K562 (cell line): ENCODE data around the gene RAE1. TPM values are rescaled to one million over a fixed set of nuclear protein-coding genes. Genes with fewer than 3 reads are reported as not detected.

Experiments
- ATAC-seq: fragments of 200-7000 bp; cut with Tn5 transposase; 3 replicates; pipeline ENCODE4 v1.9.1; 2020; ENCODE audit warnings: moderate library complexity
- BruUV-seq: library from RNA; stranded (reverse); fragments of 400-500 nt; replicated peaks from 2 replicates; lab custom pipeline; 2021; lab: Mats Ljungman, UMichigan
- CTCF ChIA-PET: fragments of 300-600 bp; formaldehyde crosslinking; extraction: SDS; loops from one replicate; lab custom pipeline; 2021; ENCODE audit warnings: low intra/inter-chr PET ratio; lab: Yijun Ruan, JAX
- POLR2A ChIA-PET: fragments of 300-600, 350-650 bp; sonication (Branson Sonifier 250); formaldehyde crosslinking; extraction: SDS; loops from one replicate; lab custom pipeline; 2021; ENCODE audit warnings: antibody characterized with exemption, inconsistent platforms; lab: Yijun Ruan, JAX
- DNase-seq, 4 experiments: peaks; one replicate each; pipeline versions ENCODE4 v3.0.0 to v3.0.0-alpha.2; 2011 to 2018; ENCODE audit warnings: low spot score in 3 of 4, mixed read lengths in 3 of 4; ENCODE audit errors: extremely low read depth in 1 of 4
- FAIRE-seq: peaks from 2 replicates; lab custom pipeline; 2011; peaks lifted over from hg19 to GRCh38; lab: Jason Lieb, UNC
- H2AFZ ChIP-seq: 2 replicates; pipeline ENCODE4 v1.6.0; 2011; ENCODE audit warnings: low read depth, low read length, control low read depth, inconsistent platforms
- H3K27ac ChIP-seq: fragments of 200-600 bp; 3 replicates; pipeline ENCODE4 v1.8.0; 2011; ENCODE audit warnings: low read depth, mild to moderate bottlenecking, control low read depth, inconsistent platforms, low read length, moderate library complexity, mixed read lengths; ENCODE audit errors: extremely low read depth
- H3K27me3 ChIP-seq, 2 experiments: fragments of 300-600 bp in 1 of 2; 2 replicates in 1 of 2; 3 replicates in 1 of 2; pipeline versions ENCODE4 v1.6.0 to v1.8.0; 2011; ENCODE audit warnings: inconsistent platforms in 2 of 2, low read length in 2 of 2, mild to moderate bottlenecking in 1 of 2, mixed read lengths in 1 of 2, moderate library complexity in 1 of 2; ENCODE audit not compliant: control insufficient read depth in 2 of 2, insufficient read depth in 2 of 2
- H3K36me3 ChIP-seq: fragments of 300-600 bp; 3 replicates; pipeline ENCODE4 v1.8.0; 2011; ENCODE audit warnings: mild to moderate bottlenecking, low read length, inconsistent platforms; ENCODE audit not compliant: control insufficient read depth, insufficient read depth
- H3K4me1 ChIP-seq, 2 experiments: fragments of 200-600 bp in 1 of 2; replicated peaks in 1 of 2; 2 replicates in 1 of 2; 3 replicates in 1 of 2; pipeline versions ENCODE4 v1.5.1 to v1.8.0; 2011; ENCODE audit warnings: inconsistent platforms in 2 of 2, low read length in 2 of 2, mild to moderate bottlenecking in 1 of 2, mixed read lengths in 1 of 2, moderate library complexity in 1 of 2; ENCODE audit not compliant: control insufficient read depth in 2 of 2, insufficient read depth in 2 of 2
- H3K4me2 ChIP-seq: 2 replicates; pipeline ENCODE4 v1.6.1; 2011; ENCODE audit warnings: low read length, control low read depth, inconsistent platforms, mixed read lengths; ENCODE audit not compliant: insufficient read depth
- H3K4me3 ChIP-seq: fragments of 200-600 bp; sonication (generic), shearing (Covaris generic); 2 replicates; pipeline ENCODE4 v1.5.1; 2016; ENCODE audit warnings: control low read depth, inconsistent platforms
- H3K79me2 ChIP-seq: fragments of 200-600 bp; 3 replicates; pipeline ENCODE4 v1.8.0; 2011; ENCODE audit warnings: low read length, inconsistent platforms; ENCODE audit not compliant: control insufficient read depth, insufficient read depth
- H3K9ac ChIP-seq, 2 experiments: 2 replicates each; pipeline versions ENCODE4 v1.6.0 to v1.6.1; 2011; ENCODE audit warnings: low read depth in 2 of 2, low read length in 2 of 2, control low read depth in 1 of 2, inconsistent platforms in 1 of 2, mild to moderate bottlenecking in 1 of 2, mixed read lengths in 1 of 2; ENCODE audit not compliant: insufficient read depth in 1 of 2
- H3K9me1 ChIP-seq: one replicate; pipeline ENCODE4 v1.6.0; 2011; ENCODE audit warnings: inconsistent platforms, mild to moderate bottlenecking, low read length, moderate library complexity; ENCODE audit not compliant: control insufficient read depth, insufficient read depth
- H3K9me3 ChIP-seq: replicated peaks from 2 replicates; pipeline ENCODE4 v1.5.1; 2011; ENCODE audit warnings: low read depth, low read length, inconsistent platforms; ENCODE audit not compliant: control insufficient read depth, insufficient read depth
- H4K20me1 ChIP-seq: replicated peaks from 2 replicates; pipeline ENCODE4 v1.6.1; 2011; ENCODE audit warnings: low read length, inconsistent platforms, mixed read lengths; ENCODE audit not compliant: control insufficient read depth, insufficient read depth
- BDP1 ChIP-seq: IDR thresholded peaks from 3 replicates; pipeline ENCODE4 v1.6.1; 2011; ENCODE audit not compliant: insufficient read length, insufficient read depth
- POLR2G ChIP-seq: fragments of 200-400 bp; formaldehyde crosslinking; IDR thresholded peaks from 2 replicates; pipeline ENCODE4 v1.6.1; 2017; ENCODE audit warnings: low read depth, mild to moderate bottlenecking, antibody characterized with exemption, low read length, moderate library complexity
- TCF7L2 ChIP-seq: fragments of 150-350 bp; IDR thresholded peaks from 2 replicates; pipeline ENCODE4 v1.6.1; 2016; ENCODE audit warnings: low read depth, mild to moderate bottlenecking, low read length, moderate library complexity
- ZBTB11 ChIP-seq, 3 experiments: fragments of 200-800 bp in 1 of 3; fragments of 250-450 bp in 1 of 3; fragments of 450-650 bp in 1 of 3; sonication (Bioruptor Pico) in 1 of 3; sonication (Bioruptor generic) in 1 of 3; formaldehyde crosslinking in 1 of 3; IDR thresholded peaks; 2 replicates each; pipeline versions ENCODE4 v1.6.1 to v1.8.0; 2016 to 2022; ENCODE audit warnings: mild to moderate bottlenecking in 2 of 3, missing genetic modification characterization in 2 of 3, missing compliant biosample characterization in 1 of 3, moderate library complexity in 1 of 3
- ZC3H8 ChIP-seq: fragments of 450-650 bp; IDR thresholded peaks from 2 replicates; pipeline ENCODE4 v1.6.1; 2017
- WGBS: fragments of 100-300 bp; shearing (Covaris generic); methylation state at CpG from one replicate; pipeline ENCODE4 v1.1.6; 2016; ENCODE audit warnings: low coverage, mixed read lengths; ENCODE audit not compliant: insufficient coverage; ENCODE audit errors: missing lambda C conversion rate; 5-methylcytosine and 5-hydroxymethylcytosine counted together
- in situ Hi-C: fragments of 300-500 bp; cut with MboI; formaldehyde crosslinking; loops from 4 replicates; pipeline ENCODE4 v1.15.0; 2018; ENCODE audit warnings: inconsistent platforms, mixed read lengths
- intact Hi-C: fragments of 100-400 bp; cut with micrococcal nuclease; formaldehyde crosslinking; loops from 2 replicates; pipeline ENCODE4 v1.14.2; 2022
- polyA plus RNA-seq, 8 experiments: library from polyadenylated mRNA; depleted of rRNA in 4 of 8; stranded (reverse) in 5 of 8; unstranded in 3 of 8; fragments of >200 nt; fragmentation: Nextera tagmentation in 2 of 8; fragmentation: Illumina TruSeq in 1 of 8; extraction: Ambion mirVana in 2 of 8; extraction: Trizol in 1 of 8; gene quantifications; 2 replicates each; pipeline versions ENCODE4 v1.2.1 to v1.2.3, GENCODE V29; 2011 to 2014; ENCODE audit warnings: inconsistent platforms in 1 of 8, missing spikeins in 1 of 8
- total RNA-seq, 7 experiments: library from RNA; depleted of rRNA in 6 of 7; stranded (reverse); fragments of >200 nt in 6 of 7; fragmentation: Illumina TruSeq in 2 of 7; extraction: Trizol in 2 of 7; gene quantifications; 2 replicates each; pipeline versions ENCODE4 v1.2.1 to v1.2.3, GENCODE V29; 2011 to 2021; ENCODE audit warnings: low replicate concordance in 1 of 7
- TF ChIP-seq, protein P1 (sequence below): fragments of 450-650 bp; conservative IDR thresholded peaks from 2 replicates; pipeline ENCODE4 v1.6.1; 2016; ENCODE audit warnings: missing genetic modification characterization, low read depth, mild to moderate bottlenecking, control low read depth, missing compliant biosample characterization

The RAE1 gene
- total and polyA plus RNA-seq, 9 of the 15 experiments (the other 6 are each of a cell fraction or from before 2014, with no cell fraction given) = 33.7 to 248 (median 77.7) TPM

DNA sequence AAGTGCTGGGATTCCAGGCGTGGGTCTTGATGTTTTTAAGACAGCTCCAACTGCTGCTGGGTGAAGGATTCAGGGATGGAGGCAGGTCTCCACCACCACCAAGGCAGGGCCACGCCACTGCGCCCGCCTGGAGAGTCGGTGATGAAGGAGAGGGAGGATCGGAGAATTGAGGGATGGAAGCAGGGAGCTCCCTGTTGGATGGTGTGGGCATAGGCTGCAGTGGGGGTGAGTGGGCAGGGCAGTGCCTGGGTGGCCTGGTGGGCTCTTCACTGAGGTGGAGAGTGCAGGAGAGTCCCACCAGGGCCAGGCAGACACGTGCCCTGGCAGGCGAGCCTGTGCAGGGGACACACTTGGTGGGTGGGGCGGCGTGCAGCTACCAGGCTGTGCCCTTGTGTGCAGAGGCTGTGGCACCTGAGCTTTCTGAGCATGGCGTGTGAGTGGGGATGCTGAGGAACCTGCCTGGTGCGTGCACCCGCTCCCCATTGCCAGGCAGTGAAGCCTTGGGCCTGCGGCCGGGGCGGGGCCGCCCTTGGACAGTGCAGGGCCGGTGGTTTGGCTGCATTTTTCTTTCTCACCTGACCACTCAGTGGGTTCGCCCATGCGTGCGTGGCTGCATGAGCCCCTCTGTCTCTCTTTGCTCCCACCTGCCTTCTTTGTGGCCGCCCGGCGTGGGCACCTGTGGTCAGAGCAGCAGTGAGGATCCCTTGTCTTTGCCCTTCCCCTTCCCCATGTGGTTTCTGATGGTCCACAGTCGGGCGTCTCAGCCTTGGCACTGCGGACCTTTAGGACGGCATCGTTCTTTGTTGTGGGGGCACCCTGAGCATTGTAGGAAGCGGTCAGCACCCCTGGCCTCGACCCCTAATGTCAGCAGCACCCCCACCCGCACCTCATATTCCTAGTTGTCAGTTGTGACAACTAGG is 51.4 kb downstream of the RAE1 start (continued):
- TF ChIP-seq, protein P1, sequence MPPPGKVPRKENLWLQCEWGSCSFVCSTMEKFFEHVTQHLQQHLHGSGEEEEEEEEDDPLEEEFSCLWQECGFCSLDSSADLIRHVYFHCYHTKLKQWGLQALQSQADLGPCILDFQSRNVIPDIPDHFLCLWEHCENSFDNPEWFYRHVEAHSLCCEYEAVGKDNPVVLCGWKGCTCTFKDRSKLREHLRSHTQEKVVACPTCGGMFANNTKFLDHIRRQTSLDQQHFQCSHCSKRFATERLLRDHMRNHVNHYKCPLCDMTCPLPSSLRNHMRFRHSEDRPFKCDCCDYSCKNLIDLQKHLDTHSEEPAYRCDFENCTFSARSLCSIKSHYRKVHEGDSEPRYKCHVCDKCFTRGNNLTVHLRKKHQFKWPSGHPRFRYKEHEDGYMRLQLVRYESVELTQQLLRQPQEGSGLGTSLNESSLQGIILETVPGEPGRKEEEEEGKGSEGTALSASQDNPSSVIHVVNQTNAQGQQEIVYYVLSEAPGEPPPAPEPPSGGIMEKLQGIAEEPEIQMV = no peak
- TF ChIP-seq TCF7L2 (no peak), POLR2G (peak; percentile 42; the same call in 1 of the 2 replicates), ZC3H8 (no peak)

GRCh38 chr20:57403216-57403615 is 52.2 kb downstream of the RAE1 start:
- Histone ChIP-seq H3K27ac (no peak overlapping the region), H3K9ac (peak overlapping the region in 1 of 2 experiments; percentile 55; a peak in 2 of 4 replicates), H3K9me3 (no peaks in the 10 kb centered on the region), H3K4me3 (no peak overlapping the region), H3K79me2 (peaks cover 42% of the 10 kb centered on the region), H2AFZ (no peak overlapping the region), H4K20me1 (peaks cover 35% of the 10 kb centered on the region), H3K4me1 (peaks cover 5 to 53% of the 10 kb centered on the region in 2 experiments; a peak in 4 of 5 replicates), H3K27me3 (no peaks in the 10 kb centered on the region), H3K4me2 (no peak overlapping the region), H3K9me1 (peaks cover 3% of the 10 kb centered on the region), H3K36me3 (peaks cover 97% of the 10 kb centered on the region; the same call in 2 of the 3 replicates)
- TF ChIP-seq ZBTB11 (CRISPR knock-in tag; IDR thresholded peaks at IDR 0.05) = 0 out of 6 replicates have a peak, but pooled peaks of 1 of the 3 experiments have one; percentile 10
- TF ChIP-seq BDP1 = no peak
- 93% methylated on average over 10 of the region's 10 CpGs for WGBS
- FAIRE-seq = no peak
- in situ Hi-C loops = no loop called here
- POLR2A ChIA-PET = interaction anchor here (1.0 to 1.4 kb wide), 2 partner anchors 10 to 67 kb away, joined by 3 to 10 read pairs; no protein-coding TSS in a partner anchor
- no peak for ATAC-seq
- BruUV-seq = no TSS peak
- no peak for DNase-seq
- CTCF ChIA-PET = no interaction called here
- intact Hi-C loops = no loop called here
